ENCODE data around the gene MLLT3.

DNA sequence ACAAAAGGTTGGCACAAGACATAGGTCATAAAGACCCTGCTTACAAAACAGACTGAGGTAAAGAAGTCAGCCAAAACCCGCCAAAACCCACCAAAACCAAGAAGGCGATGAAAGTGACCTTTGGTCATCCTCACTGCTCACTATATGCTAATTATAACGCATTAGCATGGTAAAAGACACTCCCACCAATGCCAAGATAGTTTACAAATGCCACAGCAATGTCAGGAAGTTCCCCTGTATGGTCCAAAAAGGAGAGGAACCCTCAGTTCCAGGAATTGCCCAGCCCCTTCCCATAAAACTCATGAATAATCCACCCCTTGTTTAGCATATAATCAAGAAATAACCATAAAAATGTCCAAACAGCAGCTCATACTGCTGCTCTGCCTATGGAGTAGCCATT, 27.7 kb downstream of the MLLT3 start:
- TF ChIP-seq, protein P1, sequence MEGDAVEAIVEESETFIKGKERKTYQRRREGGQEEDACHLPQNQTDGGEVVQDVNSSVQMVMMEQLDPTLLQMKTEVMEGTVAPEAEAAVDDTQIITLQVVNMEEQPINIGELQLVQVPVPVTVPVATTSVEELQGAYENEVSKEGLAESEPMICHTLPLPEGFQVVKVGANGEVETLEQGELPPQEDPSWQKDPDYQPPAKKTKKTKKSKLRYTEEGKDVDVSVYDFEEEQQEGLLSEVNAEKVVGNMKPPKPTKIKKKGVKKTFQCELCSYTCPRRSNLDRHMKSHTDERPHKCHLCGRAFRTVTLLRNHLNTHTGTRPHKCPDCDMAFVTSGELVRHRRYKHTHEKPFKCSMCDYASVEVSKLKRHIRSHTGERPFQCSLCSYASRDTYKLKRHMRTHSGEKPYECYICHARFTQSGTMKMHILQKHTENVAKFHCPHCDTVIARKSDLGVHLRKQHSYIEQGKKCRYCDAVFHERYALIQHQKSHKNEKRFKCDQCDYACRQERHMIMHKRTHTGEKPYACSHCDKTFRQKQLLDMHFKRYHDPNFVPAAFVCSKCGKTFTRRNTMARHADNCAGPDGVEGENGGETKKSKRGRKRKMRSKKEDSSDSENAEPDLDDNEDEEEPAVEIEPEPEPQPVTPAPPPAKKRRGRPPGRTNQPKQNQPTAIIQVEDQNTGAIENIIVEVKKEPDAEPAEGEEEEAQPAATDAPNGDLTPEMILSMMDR (IDR thresholded peaks at IDR 0.05 in 8 of 11, conservative IDR thresholded peaks at IDR 0.05 in 3 of 11): no peak
- TF ChIP-seq POLR2A (IDR thresholded peaks at IDR 0.05): no peak
- TF ChIP-seq POLR2AphosphoS5 (IDR thresholded peaks at IDR 0.05): no peak

Measured in spleen (tissue), 7 donors.